Fibroblast of skin of right biceps (primary cell): ENCODE measurements around the gene COL4A2.

Experiments used
- DNase-seq: peaks from one replicate; pipeline ENCODE4 v3.0.0-alpha.2; 2013

Gene COL4A2

DNA sequence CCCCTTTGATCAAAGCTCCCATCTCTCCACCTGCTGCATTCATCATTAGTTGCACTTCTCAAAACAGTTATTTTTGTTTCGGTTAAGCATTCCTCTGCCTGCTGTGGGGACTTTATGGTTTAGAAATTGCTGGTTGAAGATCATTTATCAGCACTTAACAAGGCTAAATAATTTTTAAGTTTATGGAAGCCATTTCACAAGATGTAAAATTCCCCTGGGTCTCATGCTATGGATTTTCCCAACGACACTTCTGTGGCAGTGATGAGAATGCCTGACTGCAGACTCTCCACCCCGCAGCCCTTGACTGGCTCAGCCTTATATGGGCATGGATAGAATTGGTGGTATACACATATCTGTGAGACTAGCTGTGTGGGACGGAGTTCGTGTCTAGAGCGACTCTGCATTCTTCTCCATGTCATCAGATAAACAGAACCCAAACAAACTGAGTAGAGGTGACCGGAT lies 52.8 kb downstream of the COL4A2 start:
- DNase-seq = peak; percentile 64

DNA sequence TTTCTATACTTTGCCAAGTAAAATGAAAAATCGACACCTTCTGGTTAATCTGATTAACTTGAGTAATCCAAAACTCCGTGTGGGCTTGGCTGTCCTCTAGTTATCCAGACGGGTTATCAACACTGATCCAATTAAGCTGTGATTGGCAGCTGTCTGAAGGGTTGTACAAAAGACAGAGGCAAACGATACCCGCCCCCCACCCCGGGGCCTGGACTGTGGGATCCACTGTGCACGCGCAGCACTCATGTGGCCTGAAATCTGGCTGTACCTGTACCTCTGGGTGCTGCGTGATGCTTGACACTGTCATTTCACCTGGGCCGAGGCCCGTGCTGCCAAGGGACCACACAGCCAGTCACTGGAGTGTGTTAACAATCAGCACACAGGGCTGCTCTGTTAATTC lies 53.5 kb downstream of the COL4A2 start:
- DNase-seq = no peak

DNA sequence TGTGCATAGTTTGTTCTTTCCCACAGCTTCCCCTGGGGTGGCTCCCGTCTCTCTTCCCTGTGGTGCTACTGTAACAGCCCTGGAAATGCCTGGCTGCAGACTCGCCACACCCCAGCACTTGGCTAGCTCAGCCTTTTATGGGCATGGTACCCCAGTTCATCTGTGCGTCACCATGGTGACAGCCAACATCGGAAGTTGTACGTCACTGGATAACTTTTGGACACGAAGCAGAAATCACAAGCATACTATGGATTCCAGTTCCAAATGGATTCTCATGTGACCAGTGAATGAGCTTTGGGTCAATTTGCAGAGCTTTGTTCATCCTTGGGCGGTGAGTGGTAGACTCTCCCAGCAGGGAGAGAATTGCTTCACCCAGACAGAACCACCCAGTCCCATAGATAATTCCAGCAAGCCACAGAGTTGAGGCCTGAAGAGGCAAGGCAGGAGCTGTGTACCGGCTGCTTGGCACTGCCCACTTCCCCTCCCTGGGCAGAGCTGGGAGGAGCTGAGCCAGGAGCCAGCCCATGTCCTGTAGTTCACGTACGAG lies 54.4 kb downstream of the COL4A2 start:
- peak; percentile 82 for DNase-seq

DNA sequence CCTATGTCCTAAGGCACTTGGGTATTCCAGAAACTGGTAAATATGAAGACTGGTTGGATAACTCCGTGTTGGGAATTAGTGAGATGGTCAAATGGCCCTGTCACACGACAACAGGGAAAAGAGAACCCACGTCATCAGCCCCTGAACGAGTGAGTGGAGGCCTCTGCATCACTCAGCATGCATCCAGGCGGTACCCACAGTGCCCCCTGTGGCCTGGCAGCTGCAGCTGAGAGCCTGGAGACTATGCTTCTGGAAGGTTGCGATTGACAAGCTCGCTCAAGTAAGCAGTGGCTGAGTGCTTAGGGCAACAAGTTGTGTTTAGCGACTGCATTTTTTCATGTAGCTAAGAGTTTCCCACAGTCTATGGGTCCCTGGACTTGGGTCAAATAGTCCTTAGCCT lies 55.9 kb downstream of the COL4A2 start:
- DNase-seq = no peak

DNA sequence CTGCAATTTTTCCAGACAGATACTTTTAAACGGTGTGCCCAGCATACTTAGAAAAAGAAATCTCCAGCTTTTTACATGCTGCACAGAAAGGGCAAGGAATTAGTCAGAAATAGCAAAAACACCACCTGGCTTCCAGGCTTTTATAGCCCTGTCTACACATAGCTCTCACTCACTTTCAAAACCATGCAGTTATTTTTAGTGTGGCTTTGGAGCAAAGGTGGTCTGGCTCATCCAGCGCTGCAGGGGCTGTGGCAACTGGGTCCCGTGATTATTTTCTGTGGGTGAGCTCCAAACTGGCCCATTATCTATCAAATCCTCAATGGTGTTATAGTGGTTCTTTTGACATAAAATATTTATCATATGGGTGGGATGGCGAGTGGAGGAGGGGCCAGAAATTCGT lies 57.0 kb downstream of the COL4A2 start:
- no peak for DNase-seq

DNA sequence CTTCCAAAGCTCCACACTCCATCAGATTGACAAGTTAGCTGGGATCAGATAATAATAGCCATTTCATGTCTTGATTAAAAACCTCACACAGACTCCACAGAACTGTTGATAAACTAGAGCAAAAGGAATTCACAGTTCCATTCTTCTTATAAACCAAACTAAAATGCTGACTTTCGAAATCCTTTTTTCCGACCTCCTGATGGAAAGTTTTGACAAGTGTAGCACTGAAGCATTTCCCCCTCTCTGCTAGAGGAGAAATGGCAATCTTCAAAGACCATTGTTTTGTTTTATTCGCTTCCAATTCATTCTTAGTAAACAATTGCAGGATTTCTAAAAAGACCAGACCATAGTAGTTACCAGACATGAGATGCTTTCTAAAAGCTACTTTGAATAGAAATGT lies 58.8 kb downstream of the COL4A2 start:
- no peak for DNase-seq

DNA sequence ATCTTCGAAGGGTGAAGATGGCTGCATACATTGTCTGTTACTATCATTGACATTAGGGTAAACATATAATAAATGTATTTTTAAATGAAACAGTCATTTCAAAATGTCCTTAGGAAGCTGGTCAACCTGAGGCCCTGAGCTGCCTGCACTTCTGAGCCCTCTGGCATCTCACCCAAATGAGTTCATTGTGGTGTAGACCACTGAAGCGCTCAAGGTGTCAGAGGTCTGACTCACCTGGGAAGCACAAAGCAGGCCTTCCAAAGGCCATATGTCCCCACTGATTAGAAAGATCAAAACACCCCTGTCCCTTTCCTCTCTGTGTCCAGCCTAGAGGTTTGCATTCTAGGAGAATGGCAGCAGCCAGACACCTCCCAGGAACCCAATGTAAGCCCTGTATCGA lies 59.6 kb downstream of the COL4A2 start:
- DNase-seq = no peak

DNA sequence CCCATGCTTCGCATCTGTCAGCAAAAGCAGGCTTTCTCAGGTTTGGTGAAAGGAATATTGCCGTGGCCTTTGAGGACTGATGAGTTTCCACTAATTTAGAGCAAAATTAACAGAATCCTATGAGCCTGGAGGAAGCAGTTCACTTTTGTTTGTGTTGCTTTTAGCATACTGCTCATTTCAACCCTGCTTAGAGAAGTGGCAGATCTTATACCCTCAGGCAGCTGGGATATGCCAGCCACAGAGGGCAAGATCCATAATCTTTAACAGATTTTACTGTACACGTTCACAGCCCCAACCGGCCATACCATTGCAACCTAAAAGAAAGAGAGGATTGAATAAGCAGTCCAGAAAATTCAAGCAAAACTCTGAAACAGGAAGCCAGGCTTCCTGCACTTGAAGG lies 60.5 kb downstream of the COL4A2 start:
- DNase-seq = no peak

DNA sequence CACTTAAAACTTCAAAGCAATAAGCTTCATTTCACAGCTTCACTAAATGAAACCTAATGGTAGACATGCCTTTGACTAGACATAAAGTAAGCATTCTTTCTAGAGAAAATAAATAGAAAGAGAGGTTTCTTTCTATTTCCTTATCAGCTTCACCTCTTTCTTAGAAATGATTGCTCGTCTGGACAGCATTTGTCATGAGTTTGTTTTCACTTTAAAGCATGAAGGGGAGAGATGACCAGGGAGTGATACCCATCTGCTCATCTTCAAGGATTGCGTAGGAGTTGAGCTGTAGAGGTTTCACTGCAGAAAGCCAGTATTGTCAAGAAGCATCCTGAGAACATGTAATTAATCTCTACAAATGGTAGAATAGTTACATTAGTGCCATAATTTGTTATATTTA lies 61.3 kb downstream of the COL4A2 start:
- no peak for DNase-seq

DNA sequence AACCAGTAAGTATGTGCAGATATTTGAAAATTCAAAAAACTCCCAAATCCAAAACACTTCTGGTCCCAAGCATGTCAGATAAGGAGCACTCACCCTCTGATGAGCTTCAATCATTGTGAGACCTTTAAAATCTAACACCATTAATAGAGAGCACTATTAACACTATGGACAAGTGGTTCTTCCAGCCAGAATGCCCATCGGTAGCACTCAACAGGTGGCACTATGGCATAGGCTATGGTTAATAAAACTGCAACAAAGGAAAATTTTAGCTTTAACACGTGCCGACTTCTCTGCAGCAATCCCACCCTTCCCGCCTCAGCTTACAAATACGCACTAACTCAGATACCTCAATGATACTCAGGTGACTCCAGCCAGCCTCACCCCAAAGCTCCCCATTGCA lies 62.3 kb downstream of the COL4A2 start:
- no peak for DNase-seq

DNA sequence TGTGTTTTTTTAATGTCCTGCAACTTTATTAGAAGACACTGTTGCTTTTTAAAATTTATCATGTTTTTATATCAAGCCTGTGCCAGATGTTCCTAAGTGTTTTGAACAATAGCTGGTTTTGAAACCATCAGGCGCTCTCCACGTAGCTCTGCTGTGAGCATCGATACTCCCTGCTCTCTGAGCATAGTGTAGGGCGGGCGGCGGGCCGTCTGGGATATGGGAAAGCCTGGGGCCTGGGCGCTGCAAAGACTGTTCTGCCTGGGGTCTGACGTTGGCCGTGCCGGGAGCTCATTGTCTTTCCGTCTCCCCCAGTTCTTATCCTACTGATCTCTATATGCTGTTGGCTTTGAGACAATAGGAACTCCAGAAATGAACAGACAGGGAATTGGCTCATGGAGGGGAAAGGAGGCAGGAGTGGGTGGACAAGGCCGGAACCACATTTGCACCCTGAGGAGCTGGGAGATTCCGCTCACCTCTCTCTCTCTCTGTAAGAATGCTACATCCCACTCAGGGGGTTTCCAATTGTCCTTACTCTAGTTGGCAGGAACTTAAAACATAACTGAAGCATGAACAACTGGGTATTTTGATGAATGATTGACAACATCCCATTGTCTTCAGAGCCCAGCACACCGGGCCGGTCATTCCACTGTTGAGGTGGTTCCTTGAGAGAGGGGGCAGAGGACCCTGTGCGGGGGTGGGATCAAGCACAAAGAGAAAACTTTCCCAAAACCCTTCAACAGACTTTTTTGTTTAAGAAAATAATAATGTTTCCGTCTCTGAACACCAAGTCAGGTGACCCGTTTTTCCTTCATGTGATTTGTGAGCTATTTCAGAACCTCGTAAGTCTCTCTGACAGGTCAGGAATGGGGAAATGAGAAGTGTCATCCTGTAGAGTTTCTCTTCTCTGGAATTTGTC lies 64.7 kb downstream of the COL4A2 start:
- no peak for DNase-seq

DNA sequence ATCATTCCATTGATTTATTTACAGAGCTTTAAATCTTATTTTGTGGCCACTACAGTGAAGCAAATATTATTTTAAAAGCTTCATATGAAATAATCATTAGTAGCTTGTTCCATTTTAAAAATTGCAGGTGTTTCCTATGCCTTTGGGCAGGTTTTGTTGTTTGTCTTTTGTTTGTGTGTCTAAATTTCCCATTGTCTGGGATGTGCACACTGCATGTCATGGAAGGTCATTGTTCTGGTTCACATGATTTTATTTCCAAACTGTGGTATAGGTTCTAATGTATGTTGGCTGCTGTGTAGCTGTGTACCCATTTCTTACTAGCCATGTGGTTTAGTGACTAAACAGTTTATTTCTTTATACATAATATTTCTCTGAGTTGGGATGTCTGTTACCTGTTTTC lies 65.6 kb downstream of the COL4A2 start:
- DNase-seq = no peak

DNA sequence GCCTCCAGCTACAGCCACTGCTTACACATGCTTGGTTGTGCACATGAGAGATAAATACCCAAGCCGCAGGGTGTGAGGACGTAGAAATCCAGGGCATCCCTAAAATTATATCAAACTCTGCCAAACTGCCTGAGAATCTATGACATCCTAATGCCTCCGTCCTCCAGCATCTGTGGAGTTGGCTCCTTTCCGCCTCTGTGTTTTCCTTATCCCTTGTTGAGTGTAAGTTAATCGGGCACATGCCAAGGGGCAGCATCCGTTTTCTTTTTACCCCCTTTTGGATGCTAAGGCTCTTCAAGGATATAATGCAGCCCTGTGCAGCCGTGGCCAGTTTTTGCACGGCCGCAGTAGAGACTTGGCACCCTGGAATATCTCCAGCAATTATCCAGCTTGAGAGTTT lies 66.5 kb downstream of the COL4A2 start:
- DNase-seq = no peak

DNA sequence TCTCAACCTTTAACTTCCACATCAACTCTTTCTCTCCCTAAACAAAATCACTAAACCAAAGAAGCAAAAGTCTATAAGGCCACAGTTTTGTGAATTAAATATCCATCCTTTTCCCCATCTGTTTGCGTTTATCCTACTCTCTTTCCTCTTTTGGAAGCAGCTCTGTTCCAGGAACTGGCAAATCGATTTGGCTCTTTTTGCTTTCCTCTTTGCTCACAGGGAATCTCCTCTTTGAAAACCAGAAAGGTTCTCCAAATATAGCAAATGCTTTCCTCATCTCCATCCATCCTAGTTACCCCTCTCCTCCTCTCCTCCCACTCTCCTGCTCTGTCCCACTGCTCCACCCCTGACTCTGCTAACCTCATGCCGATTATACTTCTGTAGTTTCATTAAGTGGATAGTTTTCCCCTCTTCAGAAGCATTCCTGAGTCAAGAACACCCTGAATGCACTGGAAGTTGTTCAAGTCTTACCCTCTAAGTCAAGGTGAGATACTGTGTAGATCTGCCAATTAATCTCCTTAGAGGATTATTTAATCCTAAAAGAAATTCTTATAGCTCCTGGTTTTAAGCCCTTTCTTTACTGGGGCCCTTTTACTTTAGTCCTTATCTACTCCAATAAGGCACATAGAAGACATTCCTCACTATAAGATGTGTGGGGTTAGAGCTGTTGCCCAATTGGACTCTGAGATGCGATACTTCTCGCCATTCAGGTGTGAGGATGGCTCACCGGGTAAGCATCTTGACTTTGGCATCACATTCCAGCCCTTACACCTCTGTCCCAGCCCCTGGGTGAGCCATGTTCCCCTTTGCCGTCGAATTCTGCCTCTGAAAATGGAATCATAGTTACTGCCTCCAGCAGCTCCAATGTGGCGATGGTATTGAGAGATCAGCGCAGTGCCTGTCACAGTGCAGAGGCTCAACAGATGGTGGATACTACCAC lies 67.6 kb downstream of the COL4A2 start:
- no peak for DNase-seq

DNA sequence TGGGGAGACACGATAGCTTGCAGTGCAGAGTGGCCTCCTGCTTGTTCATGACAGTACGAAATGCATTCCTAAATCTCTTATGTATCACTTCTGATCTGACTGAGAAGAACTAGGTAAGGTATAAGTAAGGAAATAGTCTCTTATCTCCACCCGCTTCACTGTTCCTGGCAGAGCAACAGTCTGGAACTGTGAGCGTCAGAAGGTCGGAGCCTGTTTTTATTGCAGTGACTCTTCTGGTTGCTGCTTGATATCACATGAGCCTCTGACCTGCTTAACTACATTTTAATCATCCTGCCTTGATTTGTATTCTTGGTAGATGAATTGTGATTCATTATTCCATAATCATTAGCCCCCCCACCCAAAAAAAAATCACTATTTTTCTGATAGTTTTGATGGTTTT lies 69.0 kb downstream of the COL4A2 start:
- DNase-seq = no peak

DNA sequence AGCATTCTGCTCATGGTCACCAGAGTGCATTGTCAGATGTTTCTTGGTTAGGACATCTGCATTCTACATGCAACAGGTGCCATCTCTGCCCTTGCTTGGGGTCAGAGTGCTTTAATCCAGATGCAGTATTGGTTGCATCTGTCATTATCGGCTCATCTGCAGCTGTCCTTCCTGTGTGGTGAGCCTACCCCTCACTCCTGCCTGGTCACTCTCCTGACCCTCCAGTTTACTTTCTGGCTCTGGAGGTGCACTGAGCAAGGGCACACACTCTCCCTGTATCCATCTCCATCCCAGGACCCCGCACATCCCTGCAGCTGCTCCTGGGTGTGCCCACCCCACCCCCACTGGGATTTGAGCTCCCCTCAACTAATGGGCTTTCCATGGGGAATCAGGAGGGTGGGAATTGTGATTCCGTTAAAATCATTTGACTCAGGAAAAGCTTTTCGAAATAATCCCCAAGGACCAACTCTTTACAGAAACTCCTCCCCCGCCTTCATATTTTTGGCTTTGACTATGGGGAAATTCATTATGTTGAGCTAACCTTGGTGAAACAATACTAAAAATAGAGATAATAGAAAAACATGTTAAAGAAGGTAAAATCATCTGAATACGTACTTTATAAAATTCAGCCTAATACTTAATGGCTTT lies 70.2 kb downstream of the COL4A2 start:
- peak; percentile 52 for DNase-seq

DNA sequence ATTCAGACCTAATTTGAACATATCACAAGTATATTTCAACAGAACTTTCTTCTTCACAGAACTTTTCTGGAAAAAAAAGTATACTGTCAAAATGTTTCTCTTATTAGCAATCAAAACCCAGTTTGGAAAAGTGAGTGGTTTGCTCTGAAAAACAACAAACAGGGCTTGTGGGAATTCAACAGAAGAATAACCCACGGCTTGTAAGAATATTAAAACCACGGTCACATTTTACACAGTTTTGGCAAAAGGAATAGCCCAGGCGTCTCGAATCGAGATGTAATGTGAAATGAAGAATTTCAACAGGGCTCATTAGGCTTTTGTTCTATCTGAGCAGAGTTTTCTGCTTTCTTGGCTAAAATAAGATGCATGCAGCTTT lies 70.7 kb downstream of the COL4A2 start:
- DNase-seq = no peak

DNA sequence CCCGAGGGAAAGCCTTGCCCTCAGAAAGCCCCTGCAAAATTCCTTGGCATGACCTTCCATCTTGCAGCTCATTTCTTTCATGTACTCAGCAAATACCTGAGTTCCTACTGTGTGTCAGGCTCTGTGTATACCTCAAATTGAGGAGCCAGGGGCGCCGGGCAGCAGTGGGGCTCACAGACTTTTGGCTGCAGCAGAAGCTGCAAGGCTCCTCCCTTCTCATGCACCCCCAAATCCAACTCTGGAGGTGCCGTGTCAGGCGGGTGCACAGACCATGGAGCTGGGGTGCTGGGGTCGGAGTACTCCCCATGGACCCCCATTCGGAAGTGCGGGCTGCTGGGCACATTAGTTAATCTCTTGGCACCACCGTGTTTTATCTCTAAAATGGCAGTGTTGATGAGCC lies 72.3 kb downstream of the COL4A2 start:
- no peak for DNase-seq

DNA sequence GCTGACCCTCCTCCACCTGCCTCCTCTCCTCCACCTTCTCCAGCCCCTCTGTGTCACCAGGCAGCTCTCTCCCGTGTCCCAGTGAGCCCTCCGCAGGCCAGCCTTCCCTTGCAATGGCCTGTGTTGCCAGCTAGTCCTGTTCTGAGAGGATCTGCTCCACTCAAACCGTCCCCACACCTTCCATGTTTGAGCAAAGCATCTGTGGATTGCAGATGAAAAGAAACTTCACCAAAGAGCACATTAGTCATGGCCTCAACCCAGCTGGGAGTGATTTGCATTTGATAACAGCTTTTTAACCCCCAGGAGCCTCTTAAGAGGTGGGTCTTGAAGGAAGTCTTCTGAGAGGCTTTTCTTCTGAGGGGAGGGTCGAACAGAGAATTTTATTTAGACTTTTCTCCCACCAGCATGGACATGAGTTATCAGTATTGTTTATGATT lies 72.8 kb downstream of the COL4A2 start:
- DNase-seq = peak; percentile 88

DNA sequence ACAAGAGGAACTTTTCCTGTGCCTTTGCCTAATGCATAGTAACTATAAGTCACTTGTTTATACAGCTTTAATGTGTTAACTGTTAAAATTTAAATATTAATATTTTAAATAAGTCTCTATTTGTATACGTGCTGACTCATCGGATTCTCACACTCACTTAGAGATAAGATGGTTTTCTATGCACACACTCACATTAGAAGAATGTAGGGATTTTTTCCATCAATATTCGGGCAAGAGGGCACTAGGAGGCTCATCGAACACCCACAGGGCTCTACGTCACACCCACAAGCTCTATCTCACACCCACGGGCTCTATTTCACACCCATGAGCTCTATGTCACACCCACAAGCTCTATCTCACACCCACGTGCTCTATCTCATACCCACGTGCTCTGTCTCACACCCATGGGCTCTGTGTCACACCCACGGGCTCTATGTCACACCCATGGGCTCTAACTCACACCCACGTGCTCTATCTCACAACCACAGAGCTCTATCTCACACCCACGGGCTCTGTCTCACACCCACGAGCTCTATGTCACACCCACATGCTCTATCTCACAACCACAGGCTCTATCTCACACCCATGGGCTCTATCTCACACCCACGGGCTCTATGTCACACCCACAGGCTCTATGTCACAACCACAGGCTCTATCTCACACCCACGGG lies 73.4 kb downstream of the COL4A2 start:
- peak; percentile 90 for DNase-seq

DNA sequence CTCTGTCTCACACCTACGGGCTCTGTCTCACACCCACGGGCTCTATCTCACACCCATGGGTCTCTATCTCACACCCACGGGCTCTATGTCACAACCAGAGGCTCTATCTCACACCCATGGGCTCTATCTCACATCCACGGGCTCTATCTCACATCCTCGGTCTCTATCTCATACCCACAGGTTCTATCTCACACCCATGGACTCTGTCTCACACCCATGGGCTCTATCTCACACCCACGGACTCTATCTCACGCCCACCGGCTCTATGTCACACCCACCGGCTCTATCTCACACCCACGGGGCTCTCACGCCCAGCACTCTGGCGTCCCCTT lies 73.9 kb downstream of the COL4A2 start:
- DNase-seq = no peak

DNA sequence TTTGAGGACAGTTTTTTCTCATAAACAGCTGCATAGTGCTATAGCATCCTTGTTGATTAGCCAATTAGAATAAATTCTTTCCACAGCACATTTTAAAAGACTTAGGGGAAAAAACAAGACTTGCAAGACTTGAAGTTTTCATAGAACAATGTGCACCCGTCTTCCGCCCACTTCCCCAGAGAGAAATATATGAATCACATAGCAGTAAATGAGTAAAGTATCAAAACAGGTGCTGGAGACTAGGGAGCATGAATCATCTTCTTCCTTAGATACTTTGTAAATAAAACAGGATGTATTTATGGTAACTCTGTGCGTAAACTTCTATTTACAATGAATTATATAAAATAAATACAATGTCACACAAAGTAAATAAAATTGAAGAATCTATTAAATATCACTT lies 75.1 kb downstream of the COL4A2 start:
- DNase-seq = peak; percentile 67

DNA sequence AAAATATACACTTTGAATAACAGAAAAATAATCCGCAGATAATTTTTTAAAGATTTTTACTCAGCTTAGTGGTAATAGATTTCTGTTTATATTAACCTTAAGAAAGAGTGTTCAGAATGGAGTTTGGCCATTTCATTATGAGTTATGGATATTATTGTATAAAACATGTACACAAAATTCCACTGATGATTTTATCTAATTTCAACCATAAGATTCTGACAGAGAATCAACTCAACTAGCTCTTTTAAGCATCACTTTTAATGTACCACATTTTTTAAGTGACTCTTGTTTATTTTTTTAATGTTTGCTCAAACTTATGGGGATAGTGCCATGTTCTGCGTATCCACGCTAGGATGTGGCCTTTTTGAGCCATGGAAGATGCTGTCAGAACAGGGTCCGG lies 75.7 kb downstream of the COL4A2 start:
- DNase-seq = no peak
